CD4-positive, alpha-beta T cell (primary cell): ENCODE measurements around the gene PPP1R12B. TPM values are rescaled to one million over a fixed set of nuclear protein-coding genes. Genes with fewer than 3 reads are reported as not detected.
"Not testable (repeated sequence)": the region's sequence is repeated elsewhere in the genome, so short reads cannot be mapped to it uniquely, and the experiment has no call there.

Source experiments
- ATAC-seq: fragments of 200-7000 bp; cut with Tn5 transposase; one replicate; pipeline ENCODE4 v1.10.0; 2022; ENCODE audit warnings: mild to moderate bottlenecking; ENCODE audit not compliant: poor library complexity
- CTCF ChIA-PET: fragments of 350-600 bp; sonication (Branson Sonifier 250); formaldehyde crosslinking; loops from one replicate; lab custom pipeline; 2021; ENCODE audit warnings: antibody characterized with exemption, inconsistent platforms; lab: Charles Lee
- POLR2A ChIA-PET: fragments of 350-600 bp; sonication (Branson Sonifier 250); formaldehyde crosslinking; loops from one replicate; lab custom pipeline; 2021; ENCODE audit warnings: antibody characterized with exemption, inconsistent platforms; lab: Charles Lee
- DNase-seq, 14 experiments: peaks; one replicate each; pipeline ENCODE4 v3.0.0-alpha.2; 2013 to 2020; ENCODE audit warnings: mixed read lengths in 2 of 14
- H3K27ac ChIP-seq, 2 donors: one replicate each; pipeline versions ENCODE4 v1.5.1 to v1.7.0; 2013; ENCODE audit warnings: low read length in 2 of 2, low read depth in 1 of 2, mild to moderate bottlenecking in 1 of 2
- H3K27me3 ChIP-seq, 2 experiments: 1 replicate in 1 of 2; 2 replicates in 1 of 2; pipeline versions ENCODE4 v1.6.1 to v1.7.0; 2013; ENCODE audit warnings: low read length in 2 of 2, control low read depth in 1 of 2, mild to moderate bottlenecking in 1 of 2, moderate library complexity in 1 of 2; ENCODE audit not compliant: insufficient read depth in 2 of 2, control insufficient read depth in 1 of 2
- H3K36me3 ChIP-seq: one replicate; pipeline ENCODE4 v1.6.1; 2013; ENCODE audit warnings: low read length, control low read depth; ENCODE audit not compliant: insufficient read depth
- H3K4me1 ChIP-seq: one replicate; pipeline ENCODE4 v1.6.1; 2013; ENCODE audit warnings: low read length, control low read depth; ENCODE audit not compliant: insufficient read depth
- H3K4me3 ChIP-seq: one replicate; pipeline ENCODE4 v1.5.1; 2013; ENCODE audit warnings: mild to moderate bottlenecking, low read length, moderate library complexity
- H3K9me3 ChIP-seq, 2 experiments: 1 replicate in 1 of 2; 2 replicates in 1 of 2; pipeline versions ENCODE4 v1.6.1 to v1.7.0; 2013; ENCODE audit warnings: low read length in 2 of 2, mild to moderate bottlenecking in 2 of 2, control low read depth in 1 of 2, moderate library complexity in 1 of 2; ENCODE audit not compliant: control insufficient read depth in 1 of 2, insufficient read depth in 1 of 2
- H3K27ac Mint-ChIP-seq: one replicate; pipeline ENCODE4 v1.8.0; 2020; ENCODE audit warnings: mixed read lengths
- H3K27me3 Mint-ChIP-seq: one replicate; pipeline ENCODE4 v1.8.0; 2021; ENCODE audit warnings: mixed read lengths
- H3K36me3 Mint-ChIP-seq: one replicate; pipeline ENCODE4 v1.8.0; 2021; ENCODE audit warnings: low read depth, mixed read lengths
- H3K4me1 Mint-ChIP-seq: one replicate; pipeline ENCODE4 v1.8.0; 2021; ENCODE audit warnings: low read depth, mixed read lengths
- H3K4me3 Mint-ChIP-seq: one replicate; pipeline ENCODE4 v1.8.0; 2020; ENCODE audit warnings: mild to moderate bottlenecking, mixed read lengths
- H3K9me3 Mint-ChIP-seq: one replicate; pipeline ENCODE4 v1.8.0; 2020; ENCODE audit warnings: mixed read lengths
- CTCF ChIP-seq: fragments of 200-600 bp; IDR thresholded peaks from one replicate; pipeline ENCODE4 v1.8.0; 2022; ENCODE audit warnings: antibody characterized with exemption, mild to moderate bottlenecking
- intact Hi-C, 2 experiments: fragments of 100-400 bp; cut with DNase I in 1 of 2; cut with micrococcal nuclease in 1 of 2; formaldehyde crosslinking; loops; one replicate each; pipeline versions ENCODE4 v1.15.1 to v1.9.0; 2023 to 2025; cut with DNase I, micrococcal nuclease
- total RNA-seq, 174 experiments: library from RNA in 2 of 174; stranded (reverse) in 2 of 174; gene quantifications; one replicate each; pipeline ENCODE4 v1.2.3 and lab custom pipeline; 2021 to 2026

Gene PPP1R12B
- total RNA-seq, 2 experiments from 2014 or later: 15.0 to 15.3 TPM

GRCh38 chr1:202501281-202501680 lies 152.8 kb downstream of the PPP1R12B start:
- no peak overlapping the region for H3K27ac Mint-ChIP-seq
- intact Hi-C loops: no loop called here
- no peaks in the 10 kb centered on the region for H3K9me3 Mint-ChIP-seq

GRCh38 chr1:202505356-202505755 lies 156.9 kb downstream of the PPP1R12B start:
- Mint-ChIP-seq H3K4me1 (no peaks in the 10 kb centered on the region), H3K27ac (no peak overlapping the region), H3K4me3 (no peak overlapping the region), H3K36me3 (peaks cover 61% of the 10 kb centered on the region), H3K9me3 (no peaks in the 10 kb centered on the region), H3K27me3 (no peaks in the 10 kb centered on the region)
- CTCF ChIA-PET: no interaction called here
- DNase-seq (no peak), ATAC-seq (no peak)
- no peak for TF ChIP-seq CTCF
- Histone ChIP-seq H3K36me3 (peaks cover 12% of the 10 kb centered on the region), H3K27me3 (no peaks in the 10 kb centered on the region), H3K4me1 (no peaks in the 10 kb centered on the region), H3K4me3 (no peak overlapping the region), H3K27ac (no peak overlapping the region), H3K9me3 (no peaks in the 10 kb centered on the region)
- intact Hi-C loops: no loop called here
- POLR2A ChIA-PET: interaction anchor here (0.6 kb wide), 1 partner anchor 494 kb away, joined by 3 read pairs; no protein-coding TSS in a partner anchor

More at GRCh38 chr1:202501281-202501680, 152.8 kb downstream of the PPP1R12B start:
- H3K27me3 Mint-ChIP-seq: no peaks in the 10 kb centered on the region
- Histone ChIP-seq H3K27me3 (no peaks in the 10 kb centered on the region), H3K27ac (no peak overlapping the region), H3K36me3 (peaks cover 15% of the 10 kb centered on the region), H3K4me3 (no peak overlapping the region), H3K4me1 (no peaks in the 10 kb centered on the region), H3K9me3 (no peaks in the 10 kb centered on the region)
- no peak for TF ChIP-seq CTCF
- CTCF ChIA-PET: no interaction called here
- DNase-seq (peak in 3 of 14 experiments; percentile 8 to 18 (median 15)), ATAC-seq (no peak)
- H3K4me3 Mint-ChIP-seq: no peak overlapping the region
- no peaks in the 10 kb centered on the region for H3K4me1 Mint-ChIP-seq
- peaks cover 71% of the 10 kb centered on the region for H3K36me3 Mint-ChIP-seq
- POLR2A ChIA-PET: no interaction called here

- H3K9me3 ChIP-seq, CTCF ChIA-PET, DNase-seq, H3K27me3 ChIP-seq, H3K27me3 Mint-ChIP-seq, H3K4me3 Mint-ChIP-seq, H3K4me3 ChIP-seq, H3K27ac ChIP-seq, H3K4me1 Mint-ChIP-seq, H3K27ac Mint-ChIP-seq, H3K9me3 Mint-ChIP-seq, ATAC-seq, H3K4me1 ChIP-seq, intact Hi-C loops: not testable (repeated sequence)
- peaks cover 61% of the 10 kb centered on the region for H3K36me3 Mint-ChIP-seq
- peaks cover 12% of the 10 kb centered on the region for H3K36me3 ChIP-seq
- POLR2A ChIA-PET: interaction anchor here (0.6 kb wide), 1 partner anchor 493 kb away, joined by 3 read pairs; no protein-coding TSS in a partner anchor
These were observed 157.5 kb downstream of the PPP1R12B start for GRCh38 chr1:202505880-202506575.

- DNase-seq, H3K27ac ChIP-seq, H3K4me3 Mint-ChIP-seq, H3K36me3 ChIP-seq, H3K9me3 ChIP-seq, CTCF ChIA-PET, H3K27ac Mint-ChIP-seq, H3K9me3 Mint-ChIP-seq, intact Hi-C loops, H3K27me3 Mint-ChIP-seq, POLR2A ChIA-PET, H3K27me3 ChIP-seq, ATAC-seq, H3K4me3 ChIP-seq, H3K4me1 Mint-ChIP-seq, H3K4me1 ChIP-seq: not testable (repeated sequence)
- peaks cover 51% of the 10 kb centered on the region for H3K36me3 Mint-ChIP-seq
These were observed 160.4 kb downstream of the PPP1R12B start for GRCh38 chr1:202508863-202509262.

GRCh38 chr1:202513875-202514274 lies 165.4 kb downstream of the PPP1R12B start:
- POLR2A ChIA-PET, H3K9me3 ChIP-seq, H3K4me1 ChIP-seq, H3K27ac Mint-ChIP-seq, DNase-seq, H3K27me3 Mint-ChIP-seq, intact Hi-C loops, H3K36me3 ChIP-seq, H3K4me1 Mint-ChIP-seq, H3K27ac ChIP-seq, H3K4me3 Mint-ChIP-seq, H3K9me3 Mint-ChIP-seq, ATAC-seq, H3K4me3 ChIP-seq, H3K27me3 ChIP-seq, CTCF ChIA-PET: not testable (repeated sequence)
- peaks cover 53% of the 10 kb centered on the region for H3K36me3 Mint-ChIP-seq
